Breast epithelium (tissue), 3 donors: ENCODE data around the gene NOL4L.

Experiments
- CTCF ChIP-seq, 3 donors: fragments of 450-650 bp; IDR thresholded peaks; one replicate each; pipeline ENCODE4 v1.5.1; 2016 to 2017; ENCODE audit warnings: antibody characterized with exemption in 3 of 3, mild to moderate bottlenecking in 3 of 3, moderate library complexity in 3 of 3
- POLR2A ChIP-seq: fragments of 450-650 bp; IDR thresholded peaks from one replicate; pipeline ENCODE4 v1.6.1; 2016; ENCODE audit warnings: antibody characterized with exemption, mild to moderate bottlenecking, moderate library complexity
- POLR2AphosphoS5 ChIP-seq, 3 donors: sonication (generic); formaldehyde crosslinking; IDR thresholded peaks; one replicate each; pipeline ENCODE4 v1.6.1; 2017; ENCODE audit warnings: antibody characterized with exemption in 3 of 3

- TF ChIP-seq CTCF (IDR thresholded peaks at IDR 0.05): no peak
- TF ChIP-seq POLR2AphosphoS5 (IDR thresholded peaks at IDR 0.05): no peak
- no peak for TF ChIP-seq POLR2A
Measured at GRCh38 chr20:32564440-32564839, 20.7 kb downstream of the NOL4L start.
